Natural killer cell (primary cell): Measurements from ENCODE around the gene KCNB1. TPM values are rescaled to one million over a fixed set of nuclear protein-coding genes. Genes with fewer than 3 reads are reported as not detected.

Experiments
- ATAC-seq, 3 donors: fragments of 150-1000 bp in 2 of 3; fragments of 200-7000 bp in 1 of 3; cut with Tn5 transposase; 1 replicate in 1 of 3; 2 replicates in 2 of 3; pipeline ENCODE4 v1.10.0; 2021; ENCODE audit warnings: mild to moderate bottlenecking in 2 of 3, moderate library complexity in 2 of 3
- DNase-seq, 2 donors: peaks; one replicate each; pipeline versions ENCODE4 v3.0.0 to v3.0.0-alpha.2; 2013 to 2021; ENCODE audit warnings: mixed read lengths in 1 of 2
- H3K27ac ChIP-seq: one replicate; pipeline ENCODE4 v1.5.1; 2013; ENCODE audit warnings: mild to moderate bottlenecking, low read length
- H3K27me3 ChIP-seq: one replicate; pipeline ENCODE4 v1.6.1; 2013; ENCODE audit warnings: low read length; ENCODE audit not compliant: control insufficient read depth, insufficient read depth
- H3K36me3 ChIP-seq: one replicate; pipeline ENCODE4 v1.6.1; 2013; ENCODE audit warnings: low read length; ENCODE audit not compliant: control insufficient read depth, insufficient read depth
- H3K4me1 ChIP-seq: one replicate; pipeline ENCODE4 v1.6.1; 2013; ENCODE audit warnings: low read length; ENCODE audit not compliant: control insufficient read depth, insufficient read depth
- H3K4me3 ChIP-seq: one replicate; pipeline ENCODE4 v1.5.1; 2013; ENCODE audit warnings: low read length
- H3K9me3 ChIP-seq: one replicate; pipeline ENCODE4 v1.6.1; 2013; ENCODE audit warnings: low read length; ENCODE audit not compliant: control insufficient read depth, insufficient read depth
- H3K27ac Mint-ChIP-seq, 2 donors: one replicate each; pipeline ENCODE4 v1.8.0; 2022; ENCODE audit warnings: mild to moderate bottlenecking in 2 of 2, mixed read lengths in 2 of 2, moderate library complexity in 1 of 2
- H3K27me3 Mint-ChIP-seq, 2 donors: one replicate each; pipeline ENCODE4 v1.8.0; 2022; ENCODE audit warnings: low read depth in 2 of 2, mixed read lengths in 2 of 2
- H3K36me3 Mint-ChIP-seq: one replicate; pipeline ENCODE4 v1.8.0; 2022; ENCODE audit warnings: mixed read lengths
- H3K4me1 Mint-ChIP-seq, 2 donors: one replicate each; pipeline ENCODE4 v1.8.0; 2022; ENCODE audit warnings: mixed read lengths in 2 of 2
- H3K4me3 Mint-ChIP-seq: one replicate; pipeline ENCODE4 v1.8.0; 2022; ENCODE audit warnings: mild to moderate bottlenecking, moderate library complexity, mixed read lengths
- H3K9me3 Mint-ChIP-seq, 2 donors: one replicate each; pipeline ENCODE4 v1.8.0; 2022; ENCODE audit warnings: mixed read lengths in 2 of 2
- WGBS: methylation state at CpG from one replicate; pipeline ENCODE4 v1.1.7; 2013; ENCODE audit warnings: missing lambda C conversion rate; ENCODE audit not compliant: insufficient coverage; 5-methylcytosine and 5-hydroxymethylcytosine counted together
- intact Hi-C: fragments of 100-400 bp; cut with micrococcal nuclease; formaldehyde crosslinking; loops from one replicate; pipeline ENCODE4 v1.14.2; 2022
- total RNA-seq, 4 donors: library from RNA; stranded (reverse); fragments of 120-200 nt in 1 of 4; gene quantifications; one replicate each; pipeline versions ENCODE4 v1.2.3 to v1.2.4, GENCODE V29; 2013 to 2022
- TF ChIP-seq, protein P1 (sequence below): fragments of 200-600 bp; IDR thresholded peaks from one replicate; pipeline ENCODE4 v1.8.0; 2022; ENCODE audit warnings: antibody characterized with exemption

The KCNB1 gene
- total RNA-seq, 3 donors from 2014 or later (not counting 1 experiment from before 2014, with no cell fraction given), result 0.09 TPM; not detected in 2

DNA sequence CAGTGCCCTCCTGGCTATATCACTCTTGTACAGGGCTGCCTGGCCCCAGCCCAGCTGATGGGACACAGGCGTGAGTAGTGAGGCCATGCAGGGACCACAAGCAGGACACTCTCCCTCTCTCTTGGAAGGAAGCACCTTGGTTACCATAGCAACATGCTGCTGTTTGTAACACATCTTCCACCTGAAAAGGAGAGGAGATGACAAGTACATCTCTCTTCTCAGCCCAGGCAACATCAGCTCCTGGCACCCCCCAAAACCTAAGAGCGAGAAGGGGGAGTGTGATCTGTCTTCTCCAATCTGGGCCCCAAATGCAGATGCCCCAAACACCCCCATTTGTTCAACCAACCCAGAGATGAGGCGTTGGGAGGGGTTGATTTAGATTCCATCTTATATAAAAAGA is 49.9 kb downstream of the KCNB1 start:
- Mint-ChIP-seq H3K27ac (no peak overlapping the region), H3K9me3 (peaks cover 0 to 2% of the 10 kb centered on the region in 2 donors), H3K27me3 (peaks cover 22 to 35% of the 10 kb centered on the region in 2 donors), H3K4me1 (no peaks in the 10 kb centered on the region), H3K36me3 (no peaks in the 10 kb centered on the region), H3K4me3 (no peak overlapping the region)
- Histone ChIP-seq H3K9me3 (no peaks in the 10 kb centered on the region), H3K27ac (no peak overlapping the region), H3K36me3 (no peaks in the 10 kb centered on the region), H3K4me1 (no peaks in the 10 kb centered on the region), H3K27me3 (no peaks in the 10 kb centered on the region), H3K4me3 (no peak overlapping the region)
- DNase-seq (no peak), ATAC-seq (no peak)
- 72% methylated on average over 1 of the region's 3 CpGs for WGBS
- TF ChIP-seq, protein P1, sequence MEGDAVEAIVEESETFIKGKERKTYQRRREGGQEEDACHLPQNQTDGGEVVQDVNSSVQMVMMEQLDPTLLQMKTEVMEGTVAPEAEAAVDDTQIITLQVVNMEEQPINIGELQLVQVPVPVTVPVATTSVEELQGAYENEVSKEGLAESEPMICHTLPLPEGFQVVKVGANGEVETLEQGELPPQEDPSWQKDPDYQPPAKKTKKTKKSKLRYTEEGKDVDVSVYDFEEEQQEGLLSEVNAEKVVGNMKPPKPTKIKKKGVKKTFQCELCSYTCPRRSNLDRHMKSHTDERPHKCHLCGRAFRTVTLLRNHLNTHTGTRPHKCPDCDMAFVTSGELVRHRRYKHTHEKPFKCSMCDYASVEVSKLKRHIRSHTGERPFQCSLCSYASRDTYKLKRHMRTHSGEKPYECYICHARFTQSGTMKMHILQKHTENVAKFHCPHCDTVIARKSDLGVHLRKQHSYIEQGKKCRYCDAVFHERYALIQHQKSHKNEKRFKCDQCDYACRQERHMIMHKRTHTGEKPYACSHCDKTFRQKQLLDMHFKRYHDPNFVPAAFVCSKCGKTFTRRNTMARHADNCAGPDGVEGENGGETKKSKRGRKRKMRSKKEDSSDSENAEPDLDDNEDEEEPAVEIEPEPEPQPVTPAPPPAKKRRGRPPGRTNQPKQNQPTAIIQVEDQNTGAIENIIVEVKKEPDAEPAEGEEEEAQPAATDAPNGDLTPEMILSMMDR, result no peak
- intact Hi-C loops, result no loop called here

DNA sequence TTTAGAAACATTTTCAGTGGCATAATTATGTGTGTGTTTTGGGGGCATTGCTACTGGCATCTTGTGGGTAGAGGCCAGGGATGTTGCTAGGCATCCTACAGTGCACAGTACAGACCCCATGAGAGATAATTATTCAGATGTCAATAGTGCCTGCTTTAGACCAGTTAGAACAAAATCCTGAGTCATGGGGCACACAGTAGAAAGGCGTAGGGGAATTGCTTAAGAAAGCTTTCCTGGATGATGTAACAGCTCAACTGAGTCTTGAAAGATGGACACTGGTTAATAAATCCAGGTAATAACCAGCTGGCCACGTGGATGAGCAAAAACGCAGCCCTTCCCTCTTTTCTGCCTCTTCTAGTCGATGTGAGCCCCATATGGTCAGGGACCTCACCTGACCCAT is 51.1 kb downstream of the KCNB1 start:
- no peaks in the 10 kb centered on the region for H3K36me3 ChIP-seq
- H3K27ac ChIP-seq, result no peak overlapping the region
- Mint-ChIP-seq H3K9me3 (peaks cover 0 to 2% of the 10 kb centered on the region in 2 donors), H3K36me3 (no peaks in the 10 kb centered on the region), H3K4me3 (no peak overlapping the region), H3K27ac (no peak overlapping the region), H3K27me3 (peaks cover 11 to 27% of the 10 kb centered on the region in 2 donors), H3K4me1 (no peaks in the 10 kb centered on the region)
- no peaks in the 10 kb centered on the region for H3K27me3 ChIP-seq
- ATAC-seq (no peak), DNase-seq (no peak)
- intact Hi-C loops, result no loop called here
- TF ChIP-seq, protein P1, result no peak
- no peaks in the 10 kb centered on the region for H3K9me3 ChIP-seq
- no peak overlapping the region for H3K4me3 ChIP-seq
- WGBS, result 67% methylated on average over 4 of the region's 4 CpGs
- no peaks in the 10 kb centered on the region for H3K4me1 ChIP-seq

DNA sequence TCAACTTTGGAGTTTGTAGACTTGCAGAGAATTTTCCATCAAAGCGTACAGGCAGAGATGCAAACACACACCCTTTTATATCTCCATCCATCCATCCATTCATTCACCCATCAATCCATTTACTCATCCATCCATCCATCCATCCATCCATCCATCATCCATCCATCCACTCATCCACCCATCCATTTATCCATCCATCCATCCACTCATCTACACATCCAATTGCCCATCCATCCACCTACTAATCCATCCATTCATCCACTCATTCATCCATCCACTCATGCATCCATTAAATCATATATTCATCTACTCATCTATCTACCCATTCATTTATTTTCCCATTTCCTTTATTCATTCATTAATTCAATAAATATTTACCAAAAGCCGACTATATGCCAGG is 52.1 kb downstream of the KCNB1 start:
- TF ChIP-seq, protein P1, result no peak
- ATAC-seq, result no peak
- Mint-ChIP-seq H3K36me3 (no peaks in the 10 kb centered on the region), H3K9me3 (peaks cover 0 to 2% of the 10 kb centered on the region in 2 donors), H3K27me3 (peaks cover 12 to 30% of the 10 kb centered on the region in 2 donors), H3K4me1 (no peaks in the 10 kb centered on the region), H3K4me3 (no peak overlapping the region), H3K27ac (no peak overlapping the region)
- no peak for DNase-seq
- no peaks in the 10 kb centered on the region for H3K9me3 ChIP-seq
- no peaks in the 10 kb centered on the region for H3K36me3 ChIP-seq
- intact Hi-C loops, result no loop called here
- no peaks in the 10 kb centered on the region for H3K27me3 ChIP-seq
- 100% methylated on average over 2 of the region's 2 CpGs for WGBS
- H3K4me1 ChIP-seq, result no peaks in the 10 kb centered on the region
- H3K27ac ChIP-seq, result no peak overlapping the region
- no peak overlapping the region for H3K4me3 ChIP-seq
